ENCODE data around the gene PPP1R16B.

PPP1R16B gene

GRCh38 chr20:38825901-38826625 is 20.6 kb downstream of the PPP1R16B start:
- Histone ChIP-seq H3F3A (ENCODE audit: insufficient read depth, low read length) (no peaks in the 10 kb centered on the region), H3K27me3 (ENCODE audit: insufficient read depth, low read length) (no peaks in the 10 kb centered on the region), H3K4me2 (ENCODE audit: low read length) (no peak overlapping the region), H3K4me3 (ENCODE audit: low read depth, low read length, poor library complexity, severe bottlenecking) (no peak overlapping the region), H3K79me2 (ENCODE audit: insufficient read depth, low read length) (peaks cover 61% of the 10 kb centered on the region), H3K36me3 (ENCODE audit: insufficient read depth, low read length) (peaks cover 83% of the 10 kb centered on the region), H2AFZ (ENCODE audit: low read length) (no peak overlapping the region), H3K9me3 (ENCODE audit: low read length) (no peaks in the 10 kb centered on the region), H3K9ac (ENCODE audit: low read length) (no peak overlapping the region), H3K27ac (ENCODE audit: low read depth, low read length, poor library complexity, severe bottlenecking) (peak overlapping the region; percentile 6), H4K20me1 (ENCODE audit: insufficient read depth, low read length) (no peaks in the 10 kb centered on the region), H3K9me2 (ENCODE audit: low read depth, low read length) (no peaks in the 10 kb centered on the region), H3K4me1 (ENCODE audit: insufficient read depth, low read length, severe bottlenecking) (peaks cover 29% of the 10 kb centered on the region)
- TF ChIP-seq CTCF (IDR thresholded peaks at IDR 0.05; ENCODE audit: low read length) (no peak), EZH2 (IDR thresholded peaks at IDR 0.05; ENCODE audit: borderline replicate concordance, low read length) (no peak)

- no peaks in the 10 kb centered on the region for H3F3A ChIP-seq (ENCODE audit: insufficient read depth, low read length)
- H3K9me3 ChIP-seq (ENCODE audit: low read length): no peaks in the 10 kb centered on the region
Observed at GRCh38 chr20:38827770-38828281, 22.3 kb downstream of the PPP1R16B start.

DNA sequence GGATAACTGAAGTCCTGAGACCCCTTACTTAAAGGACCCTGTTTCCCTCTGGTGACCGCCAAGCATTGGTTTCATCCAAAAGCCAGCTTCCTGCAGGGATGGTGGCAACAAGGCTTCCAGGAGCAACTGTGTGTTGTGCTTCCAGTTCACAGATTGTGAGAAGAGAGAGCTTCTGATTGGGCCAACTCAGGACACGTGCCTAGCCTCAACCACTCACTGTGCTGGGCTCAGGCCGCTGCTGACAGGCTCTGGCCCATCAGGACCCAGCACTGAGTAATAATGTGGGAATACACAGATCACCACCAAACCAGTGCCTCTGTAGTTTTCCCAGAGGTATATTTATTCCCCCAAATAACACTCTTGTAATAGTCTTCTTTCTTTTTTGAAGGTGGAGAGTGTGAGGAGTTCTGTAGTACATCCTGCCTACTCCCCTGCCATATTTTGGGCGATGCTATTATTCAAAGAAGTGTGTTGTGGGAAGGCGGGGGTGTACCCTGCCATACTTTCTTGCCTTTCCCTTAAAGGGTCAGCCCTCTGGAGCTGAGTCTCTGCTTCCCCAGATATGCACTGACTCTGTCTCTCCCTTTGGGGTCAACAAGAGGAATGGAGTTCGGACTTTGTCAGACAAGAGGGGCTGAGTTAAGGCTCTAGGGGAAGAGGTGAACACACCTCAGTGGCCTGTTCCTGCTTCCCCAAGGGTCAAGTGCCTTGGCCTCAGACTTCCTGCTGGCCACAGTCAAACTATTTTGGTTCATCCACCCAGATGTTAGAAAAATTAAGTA is 23.2 kb downstream of the PPP1R16B start:
- peak overlapping the region; percentile 25 for H3K27ac ChIP-seq (ENCODE audit: low read depth, low read length, poor library complexity, severe bottlenecking)
- no peak for TF ChIP-seq CTCF (IDR thresholded peaks at IDR 0.05; ENCODE audit: low read length)
- TF ChIP-seq EZH2 (IDR thresholded peaks at IDR 0.05; ENCODE audit: borderline replicate concordance, low read length): no peak
- H3K9me2 ChIP-seq (ENCODE audit: low read depth, low read length): no peaks in the 10 kb centered on the region
- H4K20me1 ChIP-seq (ENCODE audit: insufficient read depth, low read length): no peaks in the 10 kb centered on the region
- H3K27me3 ChIP-seq (ENCODE audit: insufficient read depth, low read length): no peaks in the 10 kb centered on the region
- no peak overlapping the region for H3K4me2 ChIP-seq (ENCODE audit: low read length)
- peaks cover 45% of the 10 kb centered on the region for H3K79me2 ChIP-seq (ENCODE audit: insufficient read depth, low read length)
- H2AFZ ChIP-seq (ENCODE audit: low read length): no peak overlapping the region
- no peaks in the 10 kb centered on the region for H3K9me3 ChIP-seq (ENCODE audit: low read length)
- H3K4me1 ChIP-seq (ENCODE audit: insufficient read depth, low read length, severe bottlenecking): peaks cover 38% of the 10 kb centered on the region
- H3K4me3 ChIP-seq (ENCODE audit: low read depth, low read length, poor library complexity, severe bottlenecking): no peak overlapping the region
- H3F3A ChIP-seq (ENCODE audit: insufficient read depth, low read length): no peaks in the 10 kb centered on the region
- H3K9ac ChIP-seq (ENCODE audit: low read length): no peak overlapping the region
- peaks cover 81% of the 10 kb centered on the region for H3K36me3 ChIP-seq (ENCODE audit: insufficient read depth, low read length)

More at GRCh38 chr20:38827770-38828281, 22.3 kb downstream of the PPP1R16B start:
- Histone ChIP-seq H3K9me2 (ENCODE audit: low read depth, low read length) (no peaks in the 10 kb centered on the region), H4K20me1 (ENCODE audit: insufficient read depth, low read length) (no peaks in the 10 kb centered on the region), H3K27me3 (ENCODE audit: insufficient read depth, low read length) (no peaks in the 10 kb centered on the region), H3K4me1 (ENCODE audit: insufficient read depth, low read length, severe bottlenecking) (peaks cover 30% of the 10 kb centered on the region), H3K9ac (ENCODE audit: low read length) (no peak overlapping the region), H3K36me3 (ENCODE audit: insufficient read depth, low read length) (peaks cover 90% of the 10 kb centered on the region), H3K79me2 (ENCODE audit: insufficient read depth, low read length) (peaks cover 51% of the 10 kb centered on the region), H3K4me3 (ENCODE audit: low read depth, low read length, poor library complexity, severe bottlenecking) (no peak overlapping the region), H2AFZ (ENCODE audit: low read length) (no peak overlapping the region), H3K27ac (ENCODE audit: low read depth, low read length, poor library complexity, severe bottlenecking) (peak overlapping the region; percentile 25), H3K4me2 (ENCODE audit: low read length) (no peak overlapping the region)
- TF ChIP-seq EZH2 (IDR thresholded peaks at IDR 0.05; ENCODE audit: borderline replicate concordance, low read length) (no peak), CTCF (IDR thresholded peaks at IDR 0.05; ENCODE audit: low read length) (no peak)

Data from OCI-LY1 (cell line).